Gastrocnemius medialis (tissue), 4 donors: ENCODE measurements around the gene FAM162A. TPM values are rescaled to one million over a fixed set of nuclear protein-coding genes. Genes with fewer than 3 reads are reported as not detected.

Experiments used
- ATAC-seq, 2 donors: fragments of 150-250 bp; one replicate each; pipeline ENCODE4 v1.9.1; 2016
- DNase-seq, 2 donors: peaks; one replicate each; pipeline ENCODE4 v3.0.0-alpha.2; 2019
- H3K27ac ChIP-seq, 4 donors: fragments of 200-600 bp; sonication (generic); 1 replicate in 1 of 4; 2 replicates in 3 of 4; pipeline ENCODE4 v1.5.1; 2016 to 2018; ENCODE audit warnings: mild to moderate bottlenecking in 2 of 4, moderate library complexity in 1 of 4
- H3K27me3 ChIP-seq, 3 donors: fragments of 200-600 bp; sonication (generic) in 2 of 3; 1 replicate in 1 of 3; 2 replicates in 2 of 3; pipeline versions ENCODE4 v1.5.1 to v1.6.0; 2016 to 2019; ENCODE audit warnings: mild to moderate bottlenecking in 1 of 3, moderate library complexity in 1 of 3
- H3K36me3 ChIP-seq, 2 donors: fragments of 200-600 bp; sonication (generic) in 1 of 2; one replicate each; pipeline ENCODE4 v1.5.1; 2017 to 2018
- H3K4me1 ChIP-seq, 2 donors: fragments of 200-600 bp; sonication (generic) in 1 of 2; one replicate each; pipeline ENCODE4 v1.5.1; 2016 to 2017; ENCODE audit warnings: mild to moderate bottlenecking in 2 of 2
- H3K4me3 ChIP-seq, 4 donors: fragments of 200-600 bp; sonication (generic) in 3 of 4; 1 replicate in 1 of 4; 2 replicates in 3 of 4; pipeline ENCODE4 v1.5.1; 2016 to 2019; ENCODE audit warnings: mild to moderate bottlenecking in 2 of 4
- H3K9me3 ChIP-seq, 3 donors: fragments of 200-600 bp; sonication (generic) in 2 of 3; 1 replicate in 1 of 3; 2 replicates in 2 of 3; pipeline ENCODE4 v1.5.1; 2016 to 2019
- POLR2A ChIP-seq, 2 donors: fragments of 450-650 bp; IDR thresholded peaks; one replicate each; pipeline ENCODE4 v1.6.1; 2017; ENCODE audit warnings: antibody characterized with exemption in 2 of 2, mild to moderate bottlenecking in 2 of 2, moderate library complexity in 2 of 2
- in situ Hi-C, 4 donors: fragments of 200-750 bp; cut with MboI; loops; one replicate each; pipeline versions ENCODE4 v1.15.0 to v1.8.0; 2017; ENCODE audit warnings: low sequenced_read_pairs in 4 of 4
- intact Hi-C: fragments of 100-400 bp; cut with DNase I; formaldehyde crosslinking; loops from one replicate; pipeline ENCODE4 v1.15.1; 2023; ENCODE audit warnings: low total_unique reads
- total RNA-seq, 4 donors: library from RNA; depleted of rRNA; stranded (reverse); fragments of >200 nt; gene quantifications; one replicate each; pipeline versions ENCODE4 v1.1.0 to v1.2.3, GENCODE V29; 2016
- TF ChIP-seq, protein P1 (sequence below), 5 experiments: fragments of 450-650 bp in 3 of 5; fragments of 200-600 bp in 2 of 5; sonication (generic) in 2 of 5; IDR thresholded peaks in 4 of 5; conservative IDR thresholded peaks in 1 of 5; 1 replicate in 4 of 5; 2 replicates in 1 of 5; pipeline ENCODE4 v1.5.1; 2016 to 2019; ENCODE audit warnings: antibody characterized with exemption in 5 of 5, mild to moderate bottlenecking in 3 of 5, moderate library complexity in 3 of 5

FAM162A gene, protein sequence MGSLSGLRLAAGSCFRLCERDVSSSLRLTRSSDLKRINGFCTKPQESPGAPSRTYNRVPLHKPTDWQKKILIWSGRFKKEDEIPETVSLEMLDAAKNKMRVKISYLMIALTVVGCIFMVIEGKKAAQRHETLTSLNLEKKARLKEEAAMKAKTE
- total RNA-seq: 10 to 100 TPM; 18.8 to 52.4 (median 43.3) TPM

DNA sequence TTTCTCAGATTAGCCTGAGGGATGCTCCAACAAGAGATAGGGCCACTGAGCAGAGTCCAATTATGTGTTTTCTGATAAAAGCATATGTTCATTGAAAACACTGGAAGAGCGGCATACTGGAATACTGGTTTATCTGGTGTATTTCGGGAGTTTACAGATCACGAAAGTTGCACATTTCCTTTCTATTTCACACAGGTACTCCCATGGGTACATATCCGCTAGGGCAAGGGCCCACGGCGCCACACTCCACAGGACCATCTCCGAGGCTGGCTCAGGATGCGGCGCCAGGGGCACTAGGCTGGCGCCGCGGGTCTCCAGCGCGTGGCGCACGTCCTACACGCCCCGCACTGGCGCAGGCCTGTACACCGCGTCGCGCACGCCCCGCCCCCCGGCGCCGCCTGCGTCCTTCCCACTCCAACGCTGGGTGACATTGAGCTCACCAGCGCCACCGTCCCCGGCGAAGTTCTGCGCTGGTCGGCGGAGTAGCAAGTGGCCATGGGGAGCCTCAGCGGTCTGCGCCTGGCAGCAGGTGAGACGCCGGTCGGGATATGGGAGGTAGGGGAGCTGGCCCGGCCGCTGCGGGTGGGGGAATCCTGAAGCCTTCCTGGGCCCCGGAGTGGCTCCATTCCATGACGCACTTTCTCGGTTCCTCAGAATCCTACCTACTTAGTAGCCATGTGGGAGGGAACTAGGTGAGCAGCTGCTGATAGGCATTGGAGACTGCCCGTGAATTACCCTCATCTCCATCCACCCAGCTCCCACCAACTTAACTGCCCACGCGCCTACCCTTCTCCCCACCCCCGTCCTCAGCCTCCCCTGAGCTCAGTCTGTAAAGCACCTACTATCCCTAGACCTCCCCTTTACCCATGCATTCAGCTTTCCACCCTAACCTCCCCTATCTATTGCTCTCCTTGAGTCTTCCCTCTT is at the start of gene FAM162A:
Gene FAM162A (plus strand): TSS at position 412 of the 927 bp plus-strand sequence. CDS start 84 bp downstream, at position 496.
- intact Hi-C loops (loop anchor here (1.0 to 10.0 kb wide), 10 partner anchors 32 to 1201 kb away; partner anchors contain the start of genes EAF2, GOLGB1, HACD2 and IQCB1), in situ Hi-C loops (loop anchor here in 2 of 4 donors (10.0 to 25.0 kb wide), 3 partner anchors 131 to 847 kb away; partner anchors contain the start of genes KPNA1 (in 2 of the 2), HSPBAP1 (in 1 of the 2), POLQ (in 1 of the 2) and SLC49A4 (in 1 of the 2))
- peak within 1 kb of the TSS; percentile 89 to 97 (median 93) for H3K27ac ChIP-seq

DNA sequence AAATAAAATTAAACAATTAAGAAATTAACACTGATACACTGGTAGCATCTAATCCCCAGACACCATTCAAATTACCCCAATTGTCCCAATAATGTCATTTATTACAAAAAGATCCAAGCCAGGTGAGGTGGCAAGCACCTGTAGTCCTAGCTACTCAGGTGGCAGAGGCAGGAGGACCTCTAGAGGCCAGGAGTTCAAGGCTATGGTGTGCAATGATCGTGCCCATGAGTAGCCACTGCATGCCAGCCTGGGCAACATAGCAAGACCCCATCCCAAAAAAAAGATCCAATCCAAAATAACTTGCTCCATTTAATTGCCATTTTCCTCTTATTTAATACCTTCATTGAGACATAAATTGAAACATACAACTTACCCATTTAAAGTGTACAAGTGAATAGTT is 41.2 kb upstream of the FAM162A start:
- intact Hi-C loops: no loop called here
- Histone ChIP-seq H3K9me3 (no peaks in the 10 kb centered on the region), H3K36me3 (no peaks in the 10 kb centered on the region), H3K27ac (no peak overlapping the region), H3K4me1 (no peaks in the 10 kb centered on the region), H3K27me3 (no peaks in the 10 kb centered on the region), H3K4me3 (no peak overlapping the region)
- TF ChIP-seq, protein P1, sequence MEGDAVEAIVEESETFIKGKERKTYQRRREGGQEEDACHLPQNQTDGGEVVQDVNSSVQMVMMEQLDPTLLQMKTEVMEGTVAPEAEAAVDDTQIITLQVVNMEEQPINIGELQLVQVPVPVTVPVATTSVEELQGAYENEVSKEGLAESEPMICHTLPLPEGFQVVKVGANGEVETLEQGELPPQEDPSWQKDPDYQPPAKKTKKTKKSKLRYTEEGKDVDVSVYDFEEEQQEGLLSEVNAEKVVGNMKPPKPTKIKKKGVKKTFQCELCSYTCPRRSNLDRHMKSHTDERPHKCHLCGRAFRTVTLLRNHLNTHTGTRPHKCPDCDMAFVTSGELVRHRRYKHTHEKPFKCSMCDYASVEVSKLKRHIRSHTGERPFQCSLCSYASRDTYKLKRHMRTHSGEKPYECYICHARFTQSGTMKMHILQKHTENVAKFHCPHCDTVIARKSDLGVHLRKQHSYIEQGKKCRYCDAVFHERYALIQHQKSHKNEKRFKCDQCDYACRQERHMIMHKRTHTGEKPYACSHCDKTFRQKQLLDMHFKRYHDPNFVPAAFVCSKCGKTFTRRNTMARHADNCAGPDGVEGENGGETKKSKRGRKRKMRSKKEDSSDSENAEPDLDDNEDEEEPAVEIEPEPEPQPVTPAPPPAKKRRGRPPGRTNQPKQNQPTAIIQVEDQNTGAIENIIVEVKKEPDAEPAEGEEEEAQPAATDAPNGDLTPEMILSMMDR (IDR thresholded peaks at IDR 0.05 in 4 of 5, conservative IDR thresholded peaks at IDR 0.05 in 1 of 5): no peak
- no peak for TF ChIP-seq POLR2A (IDR thresholded peaks at IDR 0.05)
- in situ Hi-C loops: no loop called here
- no peak for ATAC-seq
- DNase-seq: no peak

More for the DNA sequence above, at the start of gene FAM162A:
- peaks cover 24% of the 10 kb centered on the region in 2 donors for H3K4me1 ChIP-seq
- DNase-seq (peak; percentile 85 to 94), ATAC-seq (peak; percentile 83 to 86)
- peak within 1 kb of the TSS; percentile 73 to 96 (median 86) for H3K4me3 ChIP-seq
- TF ChIP-seq, protein P1 (IDR thresholded peaks at IDR 0.05 in 4 of 5, conservative IDR thresholded peaks at IDR 0.05 in 1 of 5): peak in 4 of 5 experiments; percentile 41 to 71 (median 56)
- peak; percentile 93 to 95 for TF ChIP-seq POLR2A (IDR thresholded peaks at IDR 0.05)
- H3K36me3 ChIP-seq: peaks cover 0 to 4% of the 10 kb centered on the region in 2 donors
- H3K27me3 ChIP-seq: no peaks in the 10 kb centered on the region
- no peaks in the 10 kb centered on the region for H3K9me3 ChIP-seq

DNA sequence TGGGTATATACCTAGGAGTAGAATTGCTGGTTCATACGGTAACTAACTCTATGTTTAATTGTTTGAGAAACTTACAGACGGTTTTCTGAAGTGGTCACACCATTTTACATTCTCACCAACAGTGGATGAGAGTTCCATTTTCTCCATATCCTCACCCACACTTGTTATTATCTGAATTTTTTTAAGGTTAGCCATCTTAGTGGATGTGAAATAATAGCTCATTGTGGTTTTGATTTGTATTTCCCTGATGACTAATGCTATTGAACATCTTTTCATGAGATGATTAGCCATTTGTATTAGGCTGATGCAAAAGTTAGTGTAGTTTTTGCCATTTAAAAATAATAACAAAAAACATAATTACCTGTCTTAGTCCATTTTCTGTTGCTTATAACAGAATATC is 40.3 kb upstream of the FAM162A start:
- no peak overlapping the region for H3K27ac ChIP-seq
- TF ChIP-seq, protein P1 (IDR thresholded peaks at IDR 0.05 in 4 of 5, conservative IDR thresholded peaks at IDR 0.05 in 1 of 5): no peak
- no peak for TF ChIP-seq POLR2A (IDR thresholded peaks at IDR 0.05)
- H3K9me3 ChIP-seq: no peaks in the 10 kb centered on the region
- no peaks in the 10 kb centered on the region for H3K4me1 ChIP-seq
- no peak for ATAC-seq
- H3K36me3 ChIP-seq: no peaks in the 10 kb centered on the region
- H3K4me3 ChIP-seq: no peak overlapping the region
- intact Hi-C loops (no loop called here), in situ Hi-C loops (no loop called here)
- H3K27me3 ChIP-seq: no peaks in the 10 kb centered on the region
- DNase-seq: no peak

DNA sequence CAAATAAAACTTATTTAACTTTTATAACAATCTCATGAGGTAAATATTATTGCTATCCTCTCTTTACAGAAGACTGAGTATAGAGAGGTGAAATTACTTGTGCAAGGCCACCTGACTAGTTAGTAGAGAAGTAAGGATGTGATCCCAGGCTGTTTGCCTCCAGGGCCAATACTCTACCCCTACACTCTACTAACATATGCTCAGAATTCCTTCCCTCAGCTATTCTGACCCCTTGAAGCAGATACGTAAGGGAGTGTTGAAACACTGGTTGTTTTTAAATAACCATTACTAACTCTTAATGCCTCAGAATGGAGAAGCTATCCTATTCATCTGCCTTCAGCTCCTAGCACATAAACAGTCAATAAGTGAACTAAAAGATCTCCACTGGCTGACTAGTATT is 34.8 kb upstream of the FAM162A start:
- intact Hi-C loops: no loop called here
- no peaks in the 10 kb centered on the region for H3K27me3 ChIP-seq
- in situ Hi-C loops: no loop called here
- TF ChIP-seq POLR2A (IDR thresholded peaks at IDR 0.05): no peak
- TF ChIP-seq, protein P1 (IDR thresholded peaks at IDR 0.05 in 4 of 5, conservative IDR thresholded peaks at IDR 0.05 in 1 of 5): no peak
- no peak for DNase-seq
- H3K27ac ChIP-seq: no peak overlapping the region
- no peak for ATAC-seq
- H3K9me3 ChIP-seq: no peaks in the 10 kb centered on the region
- no peaks in the 10 kb centered on the region for H3K36me3 ChIP-seq
- H3K4me1 ChIP-seq: no peaks in the 10 kb centered on the region
- no peak overlapping the region for H3K4me3 ChIP-seq
